Testis (tissue), 2 donors: Measurements from ENCODE around the gene FAXC.

Source experiments
- POLR2A ChIP-seq: fragments of 450-650 bp; IDR thresholded peaks from one replicate; pipeline ENCODE4 v1.6.1; 2017; ENCODE audit warnings: antibody characterized with exemption, mild to moderate bottlenecking, moderate library complexity
- TF ChIP-seq, protein P1 (sequence below), 3 experiments: fragments of 450-650 bp in 2 of 3; fragments of 200-600 bp in 1 of 3; sonication (generic) in 1 of 3; IDR thresholded peaks; one replicate each; pipeline ENCODE4 v1.5.1; 2016 to 2019; ENCODE audit warnings: antibody characterized with exemption in 3 of 3, mild to moderate bottlenecking in 2 of 3, moderate library complexity in 1 of 3

DNA sequence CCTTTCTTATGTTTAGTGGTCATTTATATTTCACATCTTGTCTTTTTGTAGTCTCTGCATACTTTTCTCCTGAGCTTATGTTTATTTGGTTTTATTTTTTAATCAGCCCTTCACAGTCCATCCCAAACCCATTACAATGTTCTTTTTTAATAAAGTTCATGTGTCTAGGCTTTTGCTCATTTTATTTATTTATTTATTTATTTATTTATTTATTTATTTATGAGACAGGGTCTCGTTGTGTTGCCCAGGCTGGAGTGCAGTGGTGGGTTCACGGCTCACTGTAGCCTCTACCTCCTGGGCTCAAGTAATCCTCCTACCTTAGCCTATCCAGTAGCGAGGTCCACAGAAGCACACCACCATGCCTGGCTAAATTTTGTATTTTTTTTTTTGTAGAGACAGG lies 41.4 kb upstream of the FAXC start:
- TF ChIP-seq, protein P1, sequence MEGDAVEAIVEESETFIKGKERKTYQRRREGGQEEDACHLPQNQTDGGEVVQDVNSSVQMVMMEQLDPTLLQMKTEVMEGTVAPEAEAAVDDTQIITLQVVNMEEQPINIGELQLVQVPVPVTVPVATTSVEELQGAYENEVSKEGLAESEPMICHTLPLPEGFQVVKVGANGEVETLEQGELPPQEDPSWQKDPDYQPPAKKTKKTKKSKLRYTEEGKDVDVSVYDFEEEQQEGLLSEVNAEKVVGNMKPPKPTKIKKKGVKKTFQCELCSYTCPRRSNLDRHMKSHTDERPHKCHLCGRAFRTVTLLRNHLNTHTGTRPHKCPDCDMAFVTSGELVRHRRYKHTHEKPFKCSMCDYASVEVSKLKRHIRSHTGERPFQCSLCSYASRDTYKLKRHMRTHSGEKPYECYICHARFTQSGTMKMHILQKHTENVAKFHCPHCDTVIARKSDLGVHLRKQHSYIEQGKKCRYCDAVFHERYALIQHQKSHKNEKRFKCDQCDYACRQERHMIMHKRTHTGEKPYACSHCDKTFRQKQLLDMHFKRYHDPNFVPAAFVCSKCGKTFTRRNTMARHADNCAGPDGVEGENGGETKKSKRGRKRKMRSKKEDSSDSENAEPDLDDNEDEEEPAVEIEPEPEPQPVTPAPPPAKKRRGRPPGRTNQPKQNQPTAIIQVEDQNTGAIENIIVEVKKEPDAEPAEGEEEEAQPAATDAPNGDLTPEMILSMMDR (IDR thresholded peaks at IDR 0.05), result no peak
- TF ChIP-seq POLR2A, result no peak
